DND-41 (cell line): ENCODE results near the gene GRIK3.

Source experiments
- ATAC-seq: fragments of 200-7000 bp; cut with Tn5 transposase; 3 replicates; pipeline ENCODE4 v1.9.1; 2021; ENCODE audit warnings: low read depth; ENCODE audit not compliant: insufficient read depth
- DNase-seq: peaks from one replicate; pipeline ENCODE4 v3.0.0-alpha.2; 2020
- H2AFZ ChIP-seq: 2 replicates; pipeline ENCODE4 v1.6.0; 2012; ENCODE audit warnings: low read depth, low read length
- H3K27ac ChIP-seq: 2 replicates; pipeline ENCODE4 v1.5.1; 2012; ENCODE audit warnings: low read length, inconsistent platforms
- H3K27me3 ChIP-seq: fragments of 200-600 bp; sonication (generic); 2 replicates; pipeline ENCODE4 v1.6.0; 2012; ENCODE audit warnings: low read length, mild to moderate bottlenecking, inconsistent platforms; ENCODE audit not compliant: insufficient read depth, poor library complexity
- H3K36me3 ChIP-seq: 2 replicates; pipeline ENCODE4 v1.5.1; 2012; ENCODE audit warnings: low read length, inconsistent platforms; ENCODE audit not compliant: insufficient read depth
- H3K4me1 ChIP-seq: 2 replicates; pipeline ENCODE4 v1.5.1; 2012; ENCODE audit warnings: mild to moderate bottlenecking, low read length; ENCODE audit not compliant: insufficient read depth
- H3K4me2 ChIP-seq: 2 replicates; pipeline ENCODE4 v1.6.0; 2012; ENCODE audit warnings: mild to moderate bottlenecking, moderate library complexity, low read length, inconsistent platforms; ENCODE audit not compliant: insufficient read depth
- H3K4me3 ChIP-seq, 2 experiments: fragments of 200-600 bp in 1 of 2; shearing (Covaris generic) in 1 of 2; 2 replicates each; pipeline ENCODE4 v1.5.1; 2012 to 2016; ENCODE audit warnings: inconsistent platforms in 2 of 2, low read length in 2 of 2, mild to moderate bottlenecking in 2 of 2, low read depth in 1 of 2, moderate library complexity in 1 of 2
- H3K79me2 ChIP-seq: 2 replicates; pipeline ENCODE4 v1.6.0; 2012; ENCODE audit warnings: low read length, inconsistent platforms; ENCODE audit not compliant: insufficient read depth
- H3K9ac ChIP-seq: 2 replicates; pipeline ENCODE4 v1.6.0; 2012; ENCODE audit warnings: low read depth, mild to moderate bottlenecking, inconsistent platforms, low read length, moderate library complexity
- H3K9me3 ChIP-seq: 2 replicates; pipeline ENCODE4 v1.5.1; 2012; ENCODE audit warnings: low read length, moderate library complexity, mild to moderate bottlenecking, inconsistent platforms; ENCODE audit not compliant: insufficient read depth, severe bottlenecking
- H4K20me1 ChIP-seq: 2 replicates; pipeline ENCODE4 v1.6.0; 2012; ENCODE audit warnings: low read length; ENCODE audit not compliant: insufficient read depth
- EZH2 ChIP-seq: IDR thresholded peaks from 3 replicates; pipeline ENCODE4 v1.6.1; 2012; ENCODE audit warnings: borderline replicate concordance, low read depth, mild to moderate bottlenecking, moderate library complexity, low read length, inconsistent platforms; ENCODE audit not compliant: severe bottlenecking
- TF ChIP-seq, protein P1 (sequence below): IDR thresholded peaks from 2 replicates; pipeline ENCODE4 v1.5.1; 2012; ENCODE audit warnings: borderline replicate concordance, low read length, moderate library complexity, mild to moderate bottlenecking; ENCODE audit not compliant: poor library complexity, severe bottlenecking; ENCODE audit errors: extremely low read depth

GRIK3 gene

DNA sequence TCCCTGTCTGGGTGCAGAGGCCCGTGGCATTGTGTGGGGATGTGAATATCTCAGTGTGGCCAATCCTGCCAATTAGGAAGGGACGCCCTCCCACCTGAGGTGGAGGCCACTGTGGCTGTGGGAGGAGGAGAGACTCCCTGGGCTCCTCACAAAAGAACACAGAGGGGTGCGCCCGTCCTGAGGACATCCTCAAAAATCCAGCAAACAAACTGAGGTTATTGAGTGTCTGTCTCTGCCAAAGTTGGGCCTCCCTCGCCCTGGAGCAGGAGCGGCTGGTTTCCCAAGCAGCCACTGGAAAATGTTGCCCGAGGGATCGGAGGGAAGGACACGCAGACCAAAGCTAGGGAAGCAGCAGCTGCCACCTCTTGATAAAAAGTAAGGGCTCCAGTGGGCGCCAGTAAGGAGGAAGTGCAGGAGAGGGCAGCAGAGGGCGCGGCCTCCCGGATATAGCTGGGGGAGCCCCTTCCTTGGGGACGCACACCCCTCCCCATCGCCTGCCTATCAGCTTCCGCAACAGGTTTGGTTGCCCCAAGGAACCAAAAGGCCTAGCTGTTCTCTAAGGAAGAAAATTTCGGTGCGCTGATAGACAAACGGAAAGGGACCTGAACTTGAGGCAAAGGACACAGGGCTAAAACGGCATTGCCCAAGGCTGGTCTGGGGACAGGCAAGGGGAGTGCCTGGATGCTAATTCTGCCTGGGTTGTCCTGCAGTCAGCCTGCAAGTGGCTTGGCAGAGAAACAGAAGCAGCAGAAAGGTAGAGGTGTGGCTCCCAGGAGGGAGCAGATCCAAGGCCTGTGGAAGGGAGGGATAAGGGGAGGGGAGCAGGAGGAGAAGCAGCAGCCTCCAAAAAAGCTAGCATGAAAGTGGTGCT lies 1.7 kb upstream of the GRIK3 start:
- no peaks in the 10 kb centered on the region for H3K79me2 ChIP-seq
- H3K9ac ChIP-seq = no peak overlapping the region
- H3K4me2 ChIP-seq = no peak overlapping the region
- no peak for DNase-seq
- H3K4me1 ChIP-seq = no peaks in the 10 kb centered on the region
- peaks cover 12% of the 10 kb centered on the region for H3K27me3 ChIP-seq
- H4K20me1 ChIP-seq = peaks cover 5% of the 10 kb centered on the region; the same call in 1 of the 2 replicates
- no peak for ATAC-seq
- no peak overlapping the region for H3K27ac ChIP-seq
- TF ChIP-seq, protein P1, sequence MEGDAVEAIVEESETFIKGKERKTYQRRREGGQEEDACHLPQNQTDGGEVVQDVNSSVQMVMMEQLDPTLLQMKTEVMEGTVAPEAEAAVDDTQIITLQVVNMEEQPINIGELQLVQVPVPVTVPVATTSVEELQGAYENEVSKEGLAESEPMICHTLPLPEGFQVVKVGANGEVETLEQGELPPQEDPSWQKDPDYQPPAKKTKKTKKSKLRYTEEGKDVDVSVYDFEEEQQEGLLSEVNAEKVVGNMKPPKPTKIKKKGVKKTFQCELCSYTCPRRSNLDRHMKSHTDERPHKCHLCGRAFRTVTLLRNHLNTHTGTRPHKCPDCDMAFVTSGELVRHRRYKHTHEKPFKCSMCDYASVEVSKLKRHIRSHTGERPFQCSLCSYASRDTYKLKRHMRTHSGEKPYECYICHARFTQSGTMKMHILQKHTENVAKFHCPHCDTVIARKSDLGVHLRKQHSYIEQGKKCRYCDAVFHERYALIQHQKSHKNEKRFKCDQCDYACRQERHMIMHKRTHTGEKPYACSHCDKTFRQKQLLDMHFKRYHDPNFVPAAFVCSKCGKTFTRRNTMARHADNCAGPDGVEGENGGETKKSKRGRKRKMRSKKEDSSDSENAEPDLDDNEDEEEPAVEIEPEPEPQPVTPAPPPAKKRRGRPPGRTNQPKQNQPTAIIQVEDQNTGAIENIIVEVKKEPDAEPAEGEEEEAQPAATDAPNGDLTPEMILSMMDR = no peak
- TF ChIP-seq EZH2 = no peak
- H2AFZ ChIP-seq = no peak overlapping the region
- no peaks in the 10 kb centered on the region for H3K9me3 ChIP-seq
- H3K36me3 ChIP-seq = no peaks in the 10 kb centered on the region
- H3K4me3 ChIP-seq = no peak overlapping the region

DNA sequence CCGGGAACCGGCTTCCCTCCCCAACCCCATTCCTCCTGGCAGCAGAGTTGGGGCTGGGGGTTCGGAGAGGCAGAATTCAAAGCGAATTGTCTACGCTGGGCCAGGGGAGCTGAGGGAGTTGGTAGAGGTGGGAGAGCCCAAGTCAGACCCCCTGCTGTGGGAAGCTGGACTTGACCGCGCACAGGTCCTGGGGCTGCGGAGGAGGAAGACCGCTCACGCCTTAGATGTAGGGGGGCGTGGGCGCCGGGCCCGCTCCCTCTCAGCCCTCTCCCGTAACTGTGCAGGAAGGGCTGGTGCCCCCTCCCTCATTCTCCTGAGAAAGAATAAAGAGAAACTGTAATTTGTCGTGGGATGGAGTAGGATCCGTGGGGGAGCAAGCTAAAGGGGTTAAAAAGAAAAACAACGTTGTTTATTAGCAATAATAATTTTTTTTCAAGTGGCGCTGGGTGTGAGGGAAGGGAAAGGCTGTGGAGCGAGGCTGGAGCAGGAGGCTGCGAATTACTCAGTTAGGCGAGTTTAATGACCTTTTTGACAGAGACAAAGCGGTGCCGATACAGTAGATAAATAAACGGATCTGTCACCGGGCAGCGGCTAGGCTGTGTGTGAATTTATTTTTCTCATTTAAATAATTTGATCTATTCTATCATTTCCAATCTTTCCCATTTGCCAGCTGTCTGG lies 838 bp upstream of the GRIK3 start:
- H3K9ac ChIP-seq = no peak overlapping the region

DNA sequence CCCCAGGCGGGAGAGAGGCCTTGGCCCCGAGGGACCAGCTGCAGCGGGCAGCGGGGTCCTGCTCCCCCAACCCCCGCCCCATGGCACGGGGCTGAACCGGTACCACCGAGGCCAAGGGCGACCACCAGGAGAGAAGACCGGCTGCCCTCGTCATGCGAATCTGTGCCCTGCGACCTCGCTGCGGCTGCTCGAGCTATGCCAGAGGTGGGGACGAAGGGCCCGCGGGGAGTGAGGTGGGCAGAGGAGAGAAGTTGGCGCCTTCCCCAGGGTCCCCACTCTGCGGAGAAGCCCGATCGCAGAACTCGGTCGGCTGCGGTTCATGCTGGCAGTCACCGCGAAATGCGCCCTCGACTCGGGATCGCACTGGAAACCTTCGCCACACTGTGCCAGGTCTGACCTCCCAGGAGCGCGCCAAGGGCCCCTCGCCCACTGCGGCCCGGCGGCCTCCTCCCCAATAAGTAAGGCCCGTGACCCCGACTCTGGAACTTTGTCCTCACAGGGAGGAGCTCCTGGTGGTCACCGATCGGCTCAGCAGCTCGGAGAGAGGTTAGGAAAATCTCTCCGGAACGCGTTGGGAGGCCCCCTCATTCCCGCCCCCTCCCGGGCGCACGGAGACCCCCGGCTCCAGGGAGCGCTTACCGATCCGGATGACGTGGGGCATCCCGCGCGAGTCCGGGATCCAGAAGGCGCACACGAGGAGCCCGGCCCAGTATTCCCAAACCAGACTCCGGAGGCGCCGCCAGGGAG lies 787 bp downstream of the GRIK3 start:
- Histone ChIP-seq H4K20me1 (no peaks in the 10 kb centered on the region; the same call in 1 of the 2 replicates), H3K36me3 (no peaks in the 10 kb centered on the region), H3K9me3 (no peaks in the 10 kb centered on the region), H2AFZ (no peak overlapping the region), H3K27ac (no peak overlapping the region), H3K79me2 (no peaks in the 10 kb centered on the region), H3K9ac (no peak overlapping the region), H3K4me2 (no peak overlapping the region), H3K4me3 (no peak overlapping the region), H3K4me1 (no peaks in the 10 kb centered on the region), H3K27me3 (peaks cover 18% of the 10 kb centered on the region)
- TF ChIP-seq EZH2 = no peak
- TF ChIP-seq, protein P1 = no peak
- no peak for DNase-seq
- no peak for ATAC-seq

More for the DNA sequence above, 838 bp upstream of the GRIK3 start:
- Histone ChIP-seq H3K9me3 (no peaks in the 10 kb centered on the region), H3K4me1 (no peaks in the 10 kb centered on the region), H2AFZ (no peak overlapping the region), H3K36me3 (no peaks in the 10 kb centered on the region), H3K79me2 (no peaks in the 10 kb centered on the region), H4K20me1 (no peaks in the 10 kb centered on the region), H3K4me3 (no peak overlapping the region), H3K27me3 (peaks cover 8% of the 10 kb centered on the region), H3K27ac (no peak overlapping the region), H3K4me2 (no peak overlapping the region)
- DNase-seq = no peak
- ATAC-seq = no peak
- TF ChIP-seq, protein P1 = no peak
- TF ChIP-seq EZH2 = no peak
